ENCODE results near the gene UGT1A3. TPM values are rescaled to one million over a fixed set of nuclear protein-coding genes. Genes with fewer than 3 reads are reported as not detected.

Gene UGT1A3
- total and polyA plus RNA-seq, 10 of the 15 experiments (the other 5 are each of a cell fraction or from before 2014, with no cell fraction given) = not detected

GRCh38 chr2:233801357-233802131 is 72.7 kb downstream of the UGT1A3 start:
- DNase-seq (ENCODE audit: low read depth, low spot score) (no peak), FAIRE-seq (no peak), ATAC-seq (peak; percentile 50; the same call in 1 of the 3 replicates)
- H3K36me3 ChIP-seq (ENCODE audit: control insufficient read depth in 2 of 2, insufficient read depth in 2 of 2, low read length in 1 of 2) = no peaks in the 10 kb centered on the region
- WGBS (ENCODE audit: insufficient coverage, insufficient replicate concordance, low lambda C conversion rate, missing lambda C conversion rate) = 18% methylated on average over 9 of the region's 9 CpGs
- no peak overlapping the region for H2AFZ ChIP-seq (ENCODE audit: control insufficient read depth, low read depth, low read length)
- H3K9ac ChIP-seq (ENCODE audit: control insufficient read depth, insufficient read depth, low read length) = no peak overlapping the region
- no TSS peak for BruUV-seq (replicated peaks)
- ChIA-PET RAD21 (ENCODE audit: unreplicated experiment) (no interaction called here), CTCF (no interaction called here), POLR2A (no interaction called here), SMC1A (ENCODE audit: uncharacterized antibody, unreplicated experiment) (no interaction called here)
- H4K20me1 ChIP-seq (ENCODE audit: control insufficient read depth, insufficient read depth) = no peaks in the 10 kb centered on the region
- no peak overlapping the region for H3K4me3 ChIP-seq
- intact Hi-C loops (cut with micrococcal nuclease; ENCODE audit: unreplicated experiment) = no loop called here
- in situ Hi-C loops (cut with MboI) = no loop called here
- no peaks in the 10 kb centered on the region for H3K4me1 ChIP-seq (ENCODE audit: control insufficient read depth, insufficient read depth, low read length)
- no peaks in the 10 kb centered on the region for H3K79me2 ChIP-seq (ENCODE audit: control insufficient read depth, insufficient read depth, low read length)
- no peak overlapping the region for H3K27ac ChIP-seq (ENCODE audit: control insufficient read depth, insufficient read depth)
- no peak overlapping the region for H3K4me2 ChIP-seq (ENCODE audit: control insufficient read depth, insufficient read depth)
- H3K9me3 ChIP-seq (replicated peaks; ENCODE audit: control insufficient read depth, insufficient read depth, low read length) = no peaks in the 10 kb centered on the region
- no peak for TF ChIP-seq SMARCA5 (IDR thresholded peaks at IDR 0.05)
- TF ChIP-seq SPI1 (IDR thresholded peaks at IDR 0.05; ENCODE audit: borderline replicate concordance, insufficient read depth, low read depth, low read length) = peak; percentile 49; the same call in 1 of the 2 replicates
- TF ChIP-seq TCF12 (IDR thresholded peaks at IDR 0.05; ENCODE audit: low read depth, low read length) = 0 out of 2 replicates have a peak, but pooled peaks have one; percentile 46
- peak; percentile 62; the same call in 1 of the 2 replicates for TF ChIP-seq MEF2A (IDR thresholded peaks at IDR 0.05; ENCODE audit: insufficient read depth, low read depth, low read length)
- H3K27me3 ChIP-seq (replicated peaks in 1 of 2; ENCODE audit: control insufficient read depth in 2 of 2, insufficient read depth in 2 of 2, low read length in 1 of 2) = no peaks in the 10 kb centered on the region; a peak in 1 of 4 replicates

GRCh38 chr2:233802132-233802815 is 73.4 kb downstream of the UGT1A3 start:
- no peaks in the 10 kb centered on the region for H4K20me1 ChIP-seq (ENCODE audit: control insufficient read depth, insufficient read depth)
- POLR2A ChIA-PET = no interaction called here
- ATAC-seq = no peak
- no peaks in the 10 kb centered on the region for H3K36me3 ChIP-seq (ENCODE audit: control insufficient read depth in 2 of 2, insufficient read depth in 2 of 2, low read length in 1 of 2)
- H2AFZ ChIP-seq (ENCODE audit: control insufficient read depth, low read depth, low read length) = no peak overlapping the region
- no TSS peak for BruUV-seq (replicated peaks)
- no peak for FAIRE-seq
- SMC1A ChIA-PET (ENCODE audit: uncharacterized antibody, unreplicated experiment) = no interaction called here
- H3K9ac ChIP-seq (ENCODE audit: control insufficient read depth, insufficient read depth, low read length) = no peak overlapping the region
- no peaks in the 10 kb centered on the region for H3K4me1 ChIP-seq (ENCODE audit: control insufficient read depth, insufficient read depth, low read length)
- 0% methylated on average over 3 of the region's 3 CpGs for WGBS (ENCODE audit: insufficient coverage, insufficient replicate concordance, low lambda C conversion rate, missing lambda C conversion rate)
- no peak overlapping the region for H3K4me3 ChIP-seq
- no peaks in the 10 kb centered on the region for H3K79me2 ChIP-seq (ENCODE audit: control insufficient read depth, insufficient read depth, low read length)
- no peak for DNase-seq (ENCODE audit: low read depth, low spot score)
- intact Hi-C loops (cut with micrococcal nuclease; ENCODE audit: unreplicated experiment) (no loop called here), in situ Hi-C loops (cut with MboI) (no loop called here)
- no peaks in the 10 kb centered on the region; a peak in 1 of 4 replicates for H3K27me3 ChIP-seq (replicated peaks in 1 of 2; ENCODE audit: control insufficient read depth in 2 of 2, insufficient read depth in 2 of 2, low read length in 1 of 2)
- no peak overlapping the region for H3K27ac ChIP-seq (ENCODE audit: control insufficient read depth, insufficient read depth)
- CTCF ChIA-PET = no interaction called here
- H3K4me2 ChIP-seq (ENCODE audit: control insufficient read depth, insufficient read depth) = no peak overlapping the region
- RAD21 ChIA-PET (ENCODE audit: unreplicated experiment) = no interaction called here
- no peaks in the 10 kb centered on the region for H3K9me3 ChIP-seq (replicated peaks; ENCODE audit: control insufficient read depth, insufficient read depth, low read length)
- TF ChIP-seq BMI1 (IDR thresholded peaks at IDR 0.05; ENCODE audit: borderline replicate concordance) (no peak), MYC (IDR thresholded peaks at IDR 0.05; ENCODE audit: insufficient read depth, insufficient read length, insufficient replicate concordance, low read length, severe bottlenecking) (no peak), NFXL1 (IDR thresholded peaks at IDR 0.05; ENCODE audit: borderline replicate concordance) (no peak), RBBP5 (conservative IDR thresholded peaks at IDR 0.05) (no peak), MTA2 (IDR thresholded peaks at IDR 0.05; ENCODE audit: low read depth) (no peak), ZNF207 (IDR thresholded peaks at IDR 0.05; ENCODE audit: borderline replicate concordance) (no peak), POLR2AphosphoS2 (IDR thresholded peaks at IDR 0.05; ENCODE audit: low read depth, low read length) (no peak), GABPA (IDR thresholded peaks at IDR 0.05; ENCODE audit: low read depth) (no peak), E2F4 (IDR thresholded peaks at IDR 0.05; ENCODE audit: low read depth, low read length) (no peak)

Data from GM12878 (cell line).